H1 (cell line): ENCODE results near the gene SLC8B1. TPM values are rescaled to one million over a fixed set of nuclear protein-coding genes. Genes with fewer than 3 reads are reported as not detected.

Experiments
- CTCF ChIA-PET: fragments of 300-600 bp; sonication (Branson Sonifier 250); formaldehyde crosslinking; loops from one replicate; lab custom pipeline; 2021; ENCODE audit not compliant: partially characterized antibody; lab: Charles Lee
- POLR2A ChIA-PET: fragments of 300-600 bp; sonication (Branson Sonifier 250); formaldehyde crosslinking; loops from one replicate; lab custom pipeline; 2021; ENCODE audit warnings: inconsistent platforms; ENCODE audit not compliant: partially characterized antibody; lab: Charles Lee
- DNase-seq, 2 experiments: peaks; one replicate each; pipeline versions ENCODE4 v3.0.0 to v3.0.0-alpha.2; 2010 to 2022; ENCODE audit warnings: low spot score in 2 of 2, low read depth in 1 of 2, mixed read lengths in 1 of 2
- FAIRE-seq: peaks from 2 replicates; lab custom pipeline; 2011; peaks lifted over from hg19 to GRCh38; lab: Jason Lieb, UNC
- H2AFZ ChIP-seq: 2 replicates; pipeline ENCODE4 v1.8.1; 2012; ENCODE audit warnings: low read length, inconsistent platforms
- H2AK5ac ChIP-seq: 2 replicates; pipeline ENCODE4 v1.6.1; 2013; ENCODE audit warnings: low read depth, low read length
- H2BK120ac ChIP-seq: replicated peaks from 2 replicates; pipeline ENCODE3; 2013; ENCODE audit warnings: low read depth, low read length, inconsistent platforms
- H2BK12ac ChIP-seq: 2 replicates; pipeline ENCODE4 v1.6.1; 2013; ENCODE audit warnings: low read depth, low read length
- H2BK15ac ChIP-seq: 2 replicates; pipeline ENCODE4 v1.6.1; 2013; ENCODE audit warnings: low read length
- H2BK20ac ChIP-seq: 2 replicates; pipeline ENCODE4 v1.6.1; 2013; ENCODE audit warnings: low read length
- H2BK5ac ChIP-seq: 2 replicates; pipeline ENCODE4 v1.6.1; 2013; ENCODE audit warnings: low read depth, low read length
- H3K14ac ChIP-seq: 2 replicates; pipeline ENCODE4 v1.6.1; 2013; ENCODE audit warnings: inconsistent platforms; ENCODE audit not compliant: insufficient read length
- H3K18ac ChIP-seq: 2 replicates; pipeline ENCODE4 v1.6.1; 2013; ENCODE audit warnings: low read length; ENCODE audit errors: extremely low read depth
- H3K23ac ChIP-seq: 2 replicates; pipeline ENCODE4 v1.6.1; 2013; ENCODE audit warnings: inconsistent platforms; ENCODE audit not compliant: insufficient read length
- H3K23me2 ChIP-seq: 2 replicates; pipeline ENCODE4 v1.6.1; 2013; ENCODE audit warnings: low read depth, low read length
- H3K27ac ChIP-seq: 2 replicates; pipeline ENCODE4 v1.6.1; 2011; ENCODE audit warnings: low read depth, low read length, inconsistent platforms
- H3K27me3 ChIP-seq, 4 experiments: replicated peaks in 1 of 4; 1 replicate in 1 of 4; 2 replicates in 3 of 4; pipeline versions ENCODE4 v1.6.1 to v1.8.1; 2011 to 2013; ENCODE audit warnings: low read length in 3 of 4, mild to moderate bottlenecking in 3 of 4, inconsistent platforms in 2 of 4, mixed read lengths in 2 of 4, moderate library complexity in 1 of 4; ENCODE audit not compliant: control insufficient read depth in 3 of 4, insufficient read depth in 3 of 4; ENCODE audit errors: extremely low read depth in 1 of 4
- H3K36me3 ChIP-seq, 4 experiments: 2 replicates each; pipeline versions ENCODE4 v1.6.1 to v1.8.1; 2011 to 2013; ENCODE audit warnings: mild to moderate bottlenecking in 4 of 4, low read length in 3 of 4, moderate library complexity in 2 of 4, control low read depth in 1 of 4, inconsistent platforms in 1 of 4; ENCODE audit not compliant: insufficient read depth in 4 of 4, control insufficient read depth in 2 of 4
- H3K4ac ChIP-seq: replicated peaks from 2 replicates; pipeline ENCODE3; 2013; ENCODE audit warnings: low read length, low read depth, mixed read lengths, inconsistent platforms; ENCODE audit not compliant: insufficient read length
- H3K4me1 ChIP-seq, 4 experiments: replicated peaks in 1 of 4; 1 replicate in 1 of 4; 2 replicates in 3 of 4; pipeline versions ENCODE4 v1.6.1 to v1.8.1; 2011 to 2013; ENCODE audit warnings: low read length in 3 of 4, inconsistent platforms in 2 of 4, mixed read lengths in 1 of 4; ENCODE audit not compliant: insufficient read depth in 4 of 4, control insufficient read depth in 3 of 4
- H3K4me2 ChIP-seq, 2 experiments: 2 replicates each; pipeline versions ENCODE4 v1.6.1 to v1.8.1; 2011 to 2013; ENCODE audit warnings: low read depth in 2 of 2, low read length in 2 of 2, control low read depth in 1 of 2, inconsistent platforms in 1 of 2, mild to moderate bottlenecking in 1 of 2; ENCODE audit not compliant: insufficient read depth in 1 of 2
- H3K4me3 ChIP-seq, 4 experiments: fragments of 200-600, 300-600 bp in 1 of 4; sonication (generic), shearing (Covaris generic), sonication (Bioruptor Twin) in 1 of 4; 2 replicates each; pipeline versions ENCODE4 v1.5.1 to v1.8.1; 2011 to 2016; ENCODE audit warnings: low read length in 4 of 4, low read depth in 3 of 4, control low read depth in 2 of 4, inconsistent platforms in 2 of 4, mild to moderate bottlenecking in 2 of 4, mixed read lengths in 1 of 4, moderate library complexity in 1 of 4; ENCODE audit not compliant: insufficient read depth in 2 of 4; ENCODE audit errors: extremely low read depth in 1 of 4
- H3K56ac ChIP-seq: replicated peaks from 2 replicates; pipeline ENCODE3; 2013; ENCODE audit warnings: low read depth, mild to moderate bottlenecking, mixed read lengths, low read length, inconsistent platforms; ENCODE audit not compliant: insufficient read length
- H3K79me1 ChIP-seq: 2 replicates; pipeline ENCODE4 v1.6.1; 2013; ENCODE audit warnings: low read depth, low read length, control low read depth
- H3K79me2 ChIP-seq, 2 experiments: 2 replicates each; pipeline versions ENCODE4 v1.6.1 to v1.8.1; 2012 to 2013; ENCODE audit warnings: low read length in 2 of 2, mild to moderate bottlenecking in 2 of 2, inconsistent platforms in 1 of 2; ENCODE audit not compliant: insufficient read depth in 2 of 2, control insufficient read depth in 1 of 2
- H3K9ac ChIP-seq, 4 experiments: replicated peaks in 1 of 4; 1 replicate in 1 of 4; 2 replicates in 3 of 4; pipeline versions ENCODE4 v1.6.1 to v1.8.1; 2011 to 2013; ENCODE audit warnings: low read depth in 3 of 4, low read length in 3 of 4, control low read depth in 2 of 4, mild to moderate bottlenecking in 2 of 4, moderate library complexity in 2 of 4, inconsistent platforms in 1 of 4; ENCODE audit errors: extremely low read depth in 1 of 4
- H3K9me3 ChIP-seq, 2 experiments: 2 replicates each; pipeline versions ENCODE4 v1.6.1 to v1.8.1; 2012 to 2013; ENCODE audit warnings: mild to moderate bottlenecking in 2 of 2, moderate library complexity in 2 of 2, control low read depth in 1 of 2, inconsistent platforms in 1 of 2, low read depth in 1 of 2, low read length in 1 of 2, mixed read lengths in 1 of 2; ENCODE audit not compliant: insufficient read depth in 2 of 2
- H4K20me1 ChIP-seq, 2 experiments: replicated peaks in 1 of 2; 2 replicates each; pipeline versions ENCODE3 to v1.8.1; 2011 to 2013; ENCODE audit warnings: inconsistent platforms in 2 of 2, low read length in 2 of 2, mild to moderate bottlenecking in 1 of 2; ENCODE audit not compliant: insufficient read depth in 2 of 2, control insufficient read depth in 1 of 2
- H4K5ac ChIP-seq: 2 replicates; pipeline ENCODE4 v1.6.1; 2013; ENCODE audit warnings: low read length, low read depth, mixed read lengths, inconsistent platforms; ENCODE audit not compliant: insufficient read length
- H4K8ac ChIP-seq: 2 replicates; pipeline ENCODE4 v1.8.0; 2013; ENCODE audit warnings: mild to moderate bottlenecking, moderate library complexity, low read length, inconsistent platforms; ENCODE audit not compliant: insufficient read depth; ENCODE audit errors: extremely low read depth
- H4K91ac ChIP-seq: replicated peaks from 2 replicates; pipeline ENCODE3; 2013; ENCODE audit warnings: low read length, mixed read lengths, inconsistent platforms; ENCODE audit not compliant: insufficient read length
- CBX8 ChIP-seq: fragments of 300-800, 300-1000 bp; sonication (generic); IDR thresholded peaks from 2 replicates; pipeline ENCODE4 v1.7.1; 2016; ENCODE audit warnings: low read depth, low read length, borderline replicate concordance
- GTF2F1 ChIP-seq: IDR thresholded peaks from 2 replicates; pipeline ENCODE4 v1.6.1; 2012; ENCODE audit warnings: low read depth, low read length, improper control_type of control experiment, borderline replicate concordance
- HDAC2 ChIP-seq, 2 experiments: fragments of 300-600 bp in 1 of 2; sonication (generic) in 1 of 2; IDR thresholded peaks; 2 replicates each; pipeline ENCODE4 v1.6.1; 2011 to 2012; ENCODE audit warnings: low read depth in 2 of 2, low read length in 2 of 2, mild to moderate bottlenecking in 2 of 2, moderate library complexity in 2 of 2, borderline replicate concordance in 1 of 2, inconsistent platforms in 1 of 2
- NRF1 ChIP-seq: IDR thresholded peaks from 2 replicates; pipeline ENCODE4 v1.6.1; 2011; ENCODE audit warnings: mild to moderate bottlenecking, low read depth, low read length, improper control_type of control experiment
- WGBS, 2 experiments: shearing (Covaris generic) in 1 of 2; methylation state at CpG; one replicate each; pipeline versions ENCODE4 v1.1.6 to v1.1.7; 2013 to 2015; ENCODE audit warnings: low lambda C conversion rate in 2 of 2, mixed read lengths in 2 of 2, inconsistent platforms in 1 of 2, low coverage in 1 of 2, missing lambda C conversion rate in 1 of 2; ENCODE audit not compliant: insufficient replicate concordance in 2 of 2, insufficient coverage in 1 of 2, insufficient read length in 1 of 2; ENCODE audit errors: extremely low coverage in 1 of 2, missing lambda C conversion rate in 1 of 2; 5-methylcytosine and 5-hydroxymethylcytosine counted together
- polyA plus RNA-seq, 7 experiments: library from polyadenylated mRNA; depleted of rRNA in 3 of 7; stranded (reverse) in 5 of 7; unstranded in 2 of 7; fragments of >200 nt in 5 of 7; fragments of 200-250 nt in 2 of 7; gene quantifications; 1 replicate in 5 of 7; 2 replicates in 1 of 7; 4 replicates in 1 of 7; pipeline versions ENCODE4 v1.2.1 to v1.2.3, GENCODE V29; 2011 to 2013; ENCODE audit warnings: missing spikeins in 2 of 7, mixed read lengths in 2 of 7
- total RNA-seq: library from RNA; stranded (reverse); fragmentation: NEBNext Ultra II Directional; extraction: Animal tissue kit (Norgen Biotek cat#: 25700); gene quantifications from 2 replicates; pipeline ENCODE4 v1.2.1, GENCODE V29; 2021

The SLC8B1 gene
- total and polyA plus RNA-seq, 2 of the 8 experiments (the other 6 are each of a cell fraction or from before 2014, with no cell fraction given): 11.2 to 19.1 TPM

- FAIRE-seq (no peak), DNase-seq (no peak)
- H3K4ac ChIP-seq: no peak overlapping the region
- H3K36me3 ChIP-seq: peaks cover 0 to 16% (median 6%) of the 10 kb centered on the region in 4 experiments; a peak in 7 of 8 replicates
- no peak overlapping the region for H2BK120ac ChIP-seq
- peaks cover 0 to under 1% (median 0%) of the 10 kb centered on the region in 4 experiments; a peak in 2 of 7 replicates for H3K4me1 ChIP-seq
- no peak overlapping the region for H2AK5ac ChIP-seq
- no peaks in the 10 kb centered on the region for H3K79me2 ChIP-seq
- H3K23ac ChIP-seq: no peak overlapping the region
- no peak overlapping the region for H3K4me2 ChIP-seq
- no peak for TF ChIP-seq NRF1
- TF ChIP-seq GTF2F1: no peak
- TF ChIP-seq HDAC2 (IDR thresholded peaks at IDR 0.05; ENCODE audit: borderline replicate concordance in 1 of 2, low read depth in 2 of 2, low read length in 2 of 2): no peak
- TF ChIP-seq CBX8: no peak
- no peak overlapping the region for H3K56ac ChIP-seq
- no peak overlapping the region for H4K91ac ChIP-seq
- H4K8ac ChIP-seq: no peak overlapping the region
- no peak overlapping the region for H3K14ac ChIP-seq
- no peak overlapping the region for H2AFZ ChIP-seq
- WGBS, 2 experiments: 97% methylated on average over 8 of the region's 9 CpGs; no CpG with 5 or more reads in 1 of the 2 experiments
- H3K18ac ChIP-seq: no peak overlapping the region
- H3K23me2 ChIP-seq: peaks cover 4% of the 10 kb centered on the region; the same call in 1 of the 2 replicates
- H3K4me3 ChIP-seq: no peak overlapping the region
- CTCF ChIA-PET: interaction anchor here (0.8 to 3.5 kb wide), 18 partner anchors 9 to 146 kb away, joined by 3 to 20 read pairs (median 4); partner anchors contain the start of genes PLBD2 and SDSL
- peaks cover 0 to 3% of the 10 kb centered on the region in 2 experiments for H4K20me1 ChIP-seq
- no peak overlapping the region for H3K9ac ChIP-seq
- H4K5ac ChIP-seq: no peak overlapping the region
- POLR2A ChIA-PET: interaction anchor here (1.4 kb wide), 1 partner anchor 69 kb away, joined by 4 read pairs; no protein-coding TSS in a partner anchor
- H2BK12ac ChIP-seq: no peak overlapping the region
- H3K79me1 ChIP-seq: no peaks in the 10 kb centered on the region
- no peak overlapping the region for H2BK20ac ChIP-seq
- H3K9me3 ChIP-seq: peaks cover 0 to under 1% of the 10 kb centered on the region in 2 experiments; a peak in 1 of 4 replicates
- H2BK15ac ChIP-seq: no peak overlapping the region
- no peak overlapping the region for H3K27ac ChIP-seq
- H3K27me3 ChIP-seq: no peaks in the 10 kb centered on the region; a peak in 1 of 7 replicates
- H2BK5ac ChIP-seq: no peak overlapping the region
These were observed 19.6 kb downstream of the SLC8B1 start for GRCh38 chr12:113315358-113315757.
